ENCODE measurements around the gene CD55. TPM values are rescaled to one million over a fixed set of nuclear protein-coding genes. Genes with fewer than 3 reads are reported as not detected.

CD55 gene
- total RNA-seq, 6 experiments from 2014 or later: 10.5 to 23.3 (median 16.4) TPM

GRCh38 chr1:207345644-207346477 lies 24.4 kb downstream of the CD55 start:
- Histone ChIP-seq H3K27me3 (no peaks in the 10 kb centered on the region), H3K4me1 (no peaks in the 10 kb centered on the region), H3K4me3 (no peak overlapping the region), H3K27ac (no peak overlapping the region), H3K36me3 (peaks cover 0 to 1% (median 0%) of the 10 kb centered on the region in 4 donors), H3K9me3 (no peaks in the 10 kb centered on the region)
- intact Hi-C loops (cut with DNase I): no loop called here
- TF ChIP-seq CTCF (IDR thresholded peaks at IDR 0.05) (no peak), POLR2A (IDR thresholded peaks at IDR 0.05) (no peak)
- WGBS (ENCODE audit: insufficient coverage, low coverage, low lambda C conversion rate, missing lambda C conversion rate): 77% methylated on average over 5 of the region's 7 CpGs
- ATAC-seq: peak in 1 of 4 donors; percentile 34
- DNase-seq: peak in 1 of 3 donors; percentile 38

GRCh38 chr1:207346513-207346912 lies 25.0 kb downstream of the CD55 start:
- intact Hi-C loops (cut with DNase I): no loop called here
- Histone ChIP-seq H3K9me3 (no peaks in the 10 kb centered on the region), H3K36me3 (peaks cover 0 to 1% (median 0%) of the 10 kb centered on the region in 4 donors), H3K4me1 (no peaks in the 10 kb centered on the region), H3K4me3 (no peak overlapping the region), H3K27me3 (no peaks in the 10 kb centered on the region), H3K27ac (no peak overlapping the region)
- WGBS (ENCODE audit: insufficient coverage, low coverage, low lambda C conversion rate, missing lambda C conversion rate): 63% methylated on average over 2 of the region's 3 CpGs
- TF ChIP-seq POLR2A (IDR thresholded peaks at IDR 0.05): no peak
- TF ChIP-seq CTCF (IDR thresholded peaks at IDR 0.05): no peak
- DNase-seq (no peak), ATAC-seq (peak in 1 of 4 donors; percentile 21)

- Histone ChIP-seq H3K4me3 (no peak overlapping the region), H3K4me1 (peaks cover 0 to 6% (median 0%) of the 10 kb centered on the region in 4 donors), H3K9me3 (no peaks in the 10 kb centered on the region), H3K36me3 (peaks cover 0 to 1% (median 0%) of the 10 kb centered on the region in 4 donors), H3K27me3 (no peaks in the 10 kb centered on the region), H3K27ac (no peak overlapping the region)
- intact Hi-C loops (cut with DNase I): no loop called here
- ATAC-seq (no peak), DNase-seq (no peak)
- WGBS (ENCODE audit: insufficient coverage, low coverage, low lambda C conversion rate, missing lambda C conversion rate): 75% methylated on average over 2 of the region's 2 CpGs
- TF ChIP-seq CTCF (IDR thresholded peaks at IDR 0.05) (no peak), POLR2A (IDR thresholded peaks at IDR 0.05) (no peak)
Observed at GRCh38 chr1:207349979-207350378, 28.5 kb downstream of the CD55 start.

GRCh38 chr1:207352554-207352953 lies 31.1 kb downstream of the CD55 start:
- Histone ChIP-seq H3K4me1 (peaks cover 0 to 6% (median 0%) of the 10 kb centered on the region in 4 donors), H3K27me3 (no peaks in the 10 kb centered on the region), H3K4me3 (no peak overlapping the region), H3K27ac (no peak overlapping the region), H3K9me3 (no peaks in the 10 kb centered on the region), H3K36me3 (peaks cover 0 to 1% (median 0%) of the 10 kb centered on the region in 4 donors)
- DNase-seq: no peak
- intact Hi-C loops (cut with DNase I): no loop called here
- TF ChIP-seq POLR2A (IDR thresholded peaks at IDR 0.05) (no peak), CTCF (IDR thresholded peaks at IDR 0.05) (no peak)
- ATAC-seq: peak; percentile 37 to 82 (median 68)

Measured in right lobe of liver (tissue), 6 donors.